ENCODE results near the gene PLXNC1.

DNA sequence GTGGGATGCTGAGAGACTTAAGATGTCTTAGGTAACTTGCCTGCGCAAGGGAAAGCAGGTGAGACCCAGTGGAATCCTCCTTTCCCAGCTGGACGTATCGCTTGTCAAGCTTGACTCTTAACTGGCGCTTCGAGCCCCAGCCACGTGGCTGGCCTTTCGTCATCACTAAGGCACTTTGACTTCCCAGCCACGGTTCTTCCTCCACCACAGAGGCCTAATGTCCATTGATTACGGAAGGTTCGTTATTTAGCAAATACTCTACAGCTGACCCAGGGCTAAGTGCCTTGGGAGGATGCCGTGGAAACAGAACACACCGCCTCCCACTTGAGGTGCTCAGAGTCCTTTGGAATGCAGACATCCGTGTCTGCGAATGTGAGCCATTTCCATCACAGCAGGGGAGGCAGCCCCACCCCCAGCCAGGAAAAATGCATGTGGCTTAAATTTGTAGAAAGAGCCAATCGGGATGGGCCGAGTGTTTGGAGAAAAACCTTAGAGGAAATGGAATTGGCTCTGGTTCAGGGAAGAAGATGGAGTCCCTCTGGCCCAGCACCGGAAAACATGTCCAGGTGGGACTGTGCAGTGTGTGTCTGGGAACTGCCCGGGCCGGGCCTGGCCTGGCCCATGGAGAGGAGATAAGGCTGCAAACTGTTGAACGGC, 115.7 kb downstream of the PLXNC1 start:
- TF ChIP-seq, protein P1, sequence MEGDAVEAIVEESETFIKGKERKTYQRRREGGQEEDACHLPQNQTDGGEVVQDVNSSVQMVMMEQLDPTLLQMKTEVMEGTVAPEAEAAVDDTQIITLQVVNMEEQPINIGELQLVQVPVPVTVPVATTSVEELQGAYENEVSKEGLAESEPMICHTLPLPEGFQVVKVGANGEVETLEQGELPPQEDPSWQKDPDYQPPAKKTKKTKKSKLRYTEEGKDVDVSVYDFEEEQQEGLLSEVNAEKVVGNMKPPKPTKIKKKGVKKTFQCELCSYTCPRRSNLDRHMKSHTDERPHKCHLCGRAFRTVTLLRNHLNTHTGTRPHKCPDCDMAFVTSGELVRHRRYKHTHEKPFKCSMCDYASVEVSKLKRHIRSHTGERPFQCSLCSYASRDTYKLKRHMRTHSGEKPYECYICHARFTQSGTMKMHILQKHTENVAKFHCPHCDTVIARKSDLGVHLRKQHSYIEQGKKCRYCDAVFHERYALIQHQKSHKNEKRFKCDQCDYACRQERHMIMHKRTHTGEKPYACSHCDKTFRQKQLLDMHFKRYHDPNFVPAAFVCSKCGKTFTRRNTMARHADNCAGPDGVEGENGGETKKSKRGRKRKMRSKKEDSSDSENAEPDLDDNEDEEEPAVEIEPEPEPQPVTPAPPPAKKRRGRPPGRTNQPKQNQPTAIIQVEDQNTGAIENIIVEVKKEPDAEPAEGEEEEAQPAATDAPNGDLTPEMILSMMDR (IDR thresholded peaks at IDR 0.05), result no peak
- TF ChIP-seq POLR2A (IDR thresholded peaks at IDR 0.05), result no peak
- TF ChIP-seq EP300 (IDR thresholded peaks at IDR 0.05), result no peak
